Skeletal muscle satellite cell (primary cell): ENCODE results near the gene BTBD8. TPM values are rescaled to one million over a fixed set of nuclear protein-coding genes. Genes with fewer than 3 reads are reported as not detected.

Experiments
- H3K27me3 ChIP-seq: 2 replicates; pipeline ENCODE4 v1.7.0; 2013; ENCODE audit warnings: low read length; ENCODE audit not compliant: control insufficient read depth, insufficient read depth
- H3K36me3 ChIP-seq: 2 replicates; pipeline ENCODE4 v1.7.0; 2013; ENCODE audit warnings: mild to moderate bottlenecking, control low read depth, low read length; ENCODE audit not compliant: insufficient read depth
- H3K4me1 ChIP-seq: 2 replicates; pipeline ENCODE4 v1.7.0; 2013; ENCODE audit warnings: low read length; ENCODE audit not compliant: control insufficient read depth, insufficient read depth
- H3K4me2 ChIP-seq: 2 replicates; pipeline ENCODE4 v1.7.0; 2013; ENCODE audit warnings: mild to moderate bottlenecking, low read length
- H3K4me3 ChIP-seq: 2 replicates; pipeline ENCODE4 v1.7.0; 2013; ENCODE audit warnings: low read length
- H3K9ac ChIP-seq: 2 replicates; pipeline ENCODE4 v1.7.0; 2013; ENCODE audit warnings: mild to moderate bottlenecking, low read depth, low read length, moderate library complexity
- H3K9me3 ChIP-seq: replicated peaks from 2 replicates; pipeline ENCODE4 v1.7.0; 2013; ENCODE audit warnings: mild to moderate bottlenecking, control low read depth, low read length
- total RNA-seq: library from RNA; depleted of rRNA; stranded (reverse); fragments of >200 nt; gene quantifications from 2 replicates; pipeline ENCODE4 v1.2.3, GENCODE V29; 2012; rRNA removed

Gene BTBD8
- 2.0 and 3.3 TPM in 2 replicates for total RNA-seq

DNA sequence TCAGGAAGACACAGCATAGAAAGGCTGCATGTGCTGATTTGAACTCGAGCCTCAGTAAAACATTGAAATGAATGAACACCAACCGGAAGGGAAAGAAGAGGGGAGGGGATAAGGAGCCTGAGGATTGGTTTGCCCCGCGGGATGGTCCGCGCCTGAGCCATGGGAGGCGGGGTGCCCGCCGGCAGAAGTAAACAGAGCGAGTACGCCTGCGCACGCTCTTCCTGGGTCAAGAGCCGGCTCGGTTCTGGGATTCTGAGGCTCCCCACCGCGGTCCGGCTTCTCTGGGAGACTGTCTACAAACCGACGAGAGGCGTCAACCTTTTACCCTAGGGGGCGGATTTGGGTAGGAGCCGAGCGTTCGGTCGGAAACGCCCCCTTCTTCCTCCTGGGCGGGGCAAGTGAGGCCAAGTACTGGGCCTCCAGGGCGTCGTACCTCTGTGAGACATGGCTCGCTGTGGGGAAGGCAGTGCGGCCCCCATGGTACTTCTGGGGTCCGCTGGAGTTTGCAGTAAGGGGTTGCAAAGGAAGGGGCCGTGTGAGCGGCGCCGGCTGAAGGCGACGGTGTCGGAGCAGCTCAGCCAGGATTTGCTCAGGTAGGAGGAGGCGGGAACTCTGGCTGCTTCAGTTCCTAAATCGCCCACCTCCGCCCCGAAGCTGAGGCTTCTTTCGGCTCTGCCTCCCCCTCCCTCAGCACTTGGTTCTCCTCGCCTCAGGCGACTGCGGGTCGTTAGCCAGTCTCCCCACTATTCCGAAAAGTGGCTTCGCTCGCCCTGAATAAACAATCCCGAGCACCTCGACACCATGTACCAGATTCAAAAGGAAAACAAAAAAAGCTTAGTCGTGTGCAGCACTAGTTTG is at the start of gene BTBD8:
BTBD8 (plus strand) TSS at position 218 of the 858 bp plus-strand sequence; CDS start at position 445, 227 bp downstream.
- Histone ChIP-seq H3K9me3 (no peaks in the 10 kb centered on the region), H3K4me3 (peak within 1 kb of the TSS; percentile 87), H3K9ac (peak within 1 kb of the TSS; percentile 83)

DNA sequence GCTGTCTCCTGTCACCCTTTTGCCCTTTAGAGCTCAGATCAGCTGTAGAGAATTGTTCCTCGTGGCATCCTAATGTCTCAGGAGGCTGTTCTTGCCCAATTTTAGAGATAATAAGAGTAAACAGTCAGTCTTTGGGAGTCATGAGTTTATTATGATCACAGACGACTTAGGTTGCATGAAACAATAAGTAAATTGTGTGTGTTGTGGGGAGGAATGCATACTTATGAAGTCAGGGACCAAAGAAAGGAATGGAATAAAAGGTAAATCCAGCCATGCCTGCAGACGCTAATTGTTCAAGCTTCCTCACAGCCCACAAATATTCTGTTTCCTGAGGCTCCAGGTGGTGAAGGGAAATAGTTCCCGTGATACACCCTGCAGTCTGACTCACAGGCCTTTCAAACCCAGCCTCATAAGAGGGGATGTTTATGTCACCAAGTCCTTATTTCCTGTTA is 49.5 kb upstream of the BTBD8 start:
- H3K27me3 ChIP-seq = peaks cover 6% of the 10 kb centered on the region
- no peak overlapping the region for H3K9ac ChIP-seq
- H3K4me1 ChIP-seq = peaks cover 9% of the 10 kb centered on the region
- no peaks in the 10 kb centered on the region for H3K9me3 ChIP-seq
- H3K36me3 ChIP-seq = no peaks in the 10 kb centered on the region
- H3K4me2 ChIP-seq = peak overlapping the region; percentile 98
- peak overlapping the region; percentile 76 for H3K4me3 ChIP-seq

More for the DNA sequence above, at the start of gene BTBD8:
- H3K4me1 ChIP-seq = no peaks in the 10 kb centered on the region
- no peaks in the 10 kb centered on the region for H3K36me3 ChIP-seq
- H3K27me3 ChIP-seq = no peaks in the 10 kb centered on the region
- H3K4me2 ChIP-seq = peak within 1 kb of the TSS; percentile 89

DNA sequence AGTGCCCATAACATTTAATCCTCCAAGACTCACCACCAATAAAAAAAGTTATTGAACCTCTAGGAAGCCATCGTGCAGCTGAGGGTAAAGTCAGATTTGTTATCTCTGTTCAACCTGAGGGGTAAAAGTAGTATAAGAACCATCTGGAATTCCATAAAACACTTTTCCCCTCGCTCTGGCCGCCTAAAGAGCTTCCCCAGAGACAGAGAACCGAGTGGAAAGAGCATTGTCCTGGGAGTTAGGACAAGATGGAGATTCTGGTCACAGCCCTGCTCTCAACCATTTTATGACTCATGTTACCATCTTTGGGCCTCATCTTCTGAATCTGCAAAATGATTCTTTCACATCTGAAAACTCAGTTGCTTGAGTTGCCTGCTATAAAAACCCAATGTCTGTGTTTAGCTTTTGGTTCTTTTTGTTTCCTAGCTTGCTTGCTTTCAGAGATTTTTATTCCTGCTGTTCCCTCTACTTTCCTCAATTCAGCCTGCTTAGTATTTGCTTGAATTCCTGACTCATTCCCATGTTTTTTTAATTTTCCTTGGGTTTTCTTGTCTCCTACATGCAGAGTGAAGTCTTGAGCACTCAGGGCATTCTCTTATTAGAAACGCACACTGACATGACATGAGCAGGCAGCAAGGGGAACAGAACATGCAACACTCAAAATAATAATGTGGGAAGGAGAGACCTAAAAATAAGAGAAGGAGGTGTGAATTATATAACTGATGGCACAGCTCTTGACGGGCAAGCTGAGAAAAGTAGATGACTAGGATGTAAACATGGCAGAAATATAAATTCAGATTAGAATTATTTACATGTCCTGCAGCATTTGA is 48.6 kb upstream of the BTBD8 start:
- Histone ChIP-seq H3K9ac (no peak overlapping the region), H3K9me3 (no peaks in the 10 kb centered on the region), H3K4me3 (no peak overlapping the region), H3K4me1 (peaks cover 9% of the 10 kb centered on the region), H3K27me3 (peaks cover 6% of the 10 kb centered on the region), H3K36me3 (no peaks in the 10 kb centered on the region), H3K4me2 (no peak overlapping the region)

DNA sequence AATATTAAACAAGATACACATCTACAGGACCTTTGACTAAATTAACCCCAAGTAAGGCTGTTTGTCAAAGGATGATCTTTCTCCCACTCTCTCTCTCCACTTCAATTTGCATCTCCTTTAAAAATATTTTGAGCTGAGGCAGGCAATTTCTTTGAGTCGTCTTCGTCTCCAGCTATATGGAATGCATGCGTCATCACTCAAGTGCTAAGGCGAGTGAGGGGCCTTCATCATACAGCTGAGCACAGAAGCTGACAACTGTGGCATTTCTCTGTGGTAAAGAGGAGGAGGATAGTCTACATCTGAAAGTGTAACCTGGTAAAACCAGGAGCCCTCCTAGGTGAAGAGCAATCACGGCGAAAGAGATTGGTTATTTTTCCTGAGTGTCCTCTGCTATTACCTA is 42.7 kb upstream of the BTBD8 start:
- H3K9me3 ChIP-seq = no peaks in the 10 kb centered on the region
- no peak overlapping the region for H3K4me3 ChIP-seq
- no peak overlapping the region for H3K9ac ChIP-seq

GRCh38 chr1:92038695-92039346 is 41.3 kb upstream of the BTBD8 start:
- H3K4me3 ChIP-seq = no peak overlapping the region
- H3K9me3 ChIP-seq = no peaks in the 10 kb centered on the region
- no peaks in the 10 kb centered on the region for H3K36me3 ChIP-seq
- no peak overlapping the region for H3K4me2 ChIP-seq
- no peak overlapping the region for H3K9ac ChIP-seq
- H3K27me3 ChIP-seq = no peaks in the 10 kb centered on the region
- H3K4me1 ChIP-seq = no peaks in the 10 kb centered on the region

More for the DNA sequence above, 42.7 kb upstream of the BTBD8 start:
- Histone ChIP-seq H3K36me3 (no peaks in the 10 kb centered on the region), H3K4me1 (no peaks in the 10 kb centered on the region), H3K4me2 (no peak overlapping the region), H3K27me3 (no peaks in the 10 kb centered on the region)

DNA sequence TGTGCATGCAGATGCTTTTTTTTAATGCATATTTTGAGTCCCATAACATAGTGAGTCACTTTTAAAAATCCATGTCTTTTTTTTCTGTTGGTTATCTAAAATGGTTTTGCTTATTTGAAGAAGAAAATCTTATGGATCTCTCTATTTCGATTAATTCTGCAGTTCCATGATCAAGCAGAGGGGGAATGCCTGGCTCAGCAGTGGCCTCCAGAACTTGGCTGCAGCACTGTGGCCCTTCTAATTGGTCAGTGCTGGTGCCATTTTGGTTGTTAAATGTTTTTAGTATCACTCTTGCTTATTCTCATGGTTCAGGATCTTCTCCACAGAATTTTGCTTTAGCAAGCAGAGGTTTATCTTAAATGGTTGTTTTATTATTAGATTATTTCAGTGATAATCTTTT is 39.2 kb upstream of the BTBD8 start:
- H3K27me3 ChIP-seq = no peaks in the 10 kb centered on the region
- H3K4me2 ChIP-seq = no peak overlapping the region
- H3K9ac ChIP-seq = no peak overlapping the region
- H3K36me3 ChIP-seq = no peaks in the 10 kb centered on the region
- no peaks in the 10 kb centered on the region for H3K4me1 ChIP-seq
- H3K4me3 ChIP-seq = no peak overlapping the region
- H3K9me3 ChIP-seq = no peaks in the 10 kb centered on the region

DNA sequence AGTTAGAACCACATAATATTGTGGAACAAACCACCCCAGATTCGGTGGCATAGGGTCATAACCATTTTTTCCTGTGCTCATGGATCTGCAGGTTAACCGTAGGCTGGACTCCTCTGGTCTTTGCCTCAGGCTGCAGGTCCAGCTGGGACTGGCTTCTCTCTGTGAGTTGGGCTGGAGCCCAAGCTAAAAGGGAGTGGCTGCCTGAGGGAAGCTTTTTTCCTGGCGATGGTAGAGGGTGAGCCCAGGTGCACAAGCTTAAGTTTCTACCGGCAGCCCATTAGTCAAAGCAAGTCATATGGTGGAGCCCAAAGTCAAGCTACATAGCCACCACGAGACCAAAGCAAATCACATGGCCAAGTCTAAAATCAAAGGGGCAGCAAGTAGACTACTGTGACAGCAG is 36.5 kb upstream of the BTBD8 start:
- no peak overlapping the region for H3K4me3 ChIP-seq
- no peaks in the 10 kb centered on the region for H3K36me3 ChIP-seq
- H3K4me2 ChIP-seq = no peak overlapping the region

DNA sequence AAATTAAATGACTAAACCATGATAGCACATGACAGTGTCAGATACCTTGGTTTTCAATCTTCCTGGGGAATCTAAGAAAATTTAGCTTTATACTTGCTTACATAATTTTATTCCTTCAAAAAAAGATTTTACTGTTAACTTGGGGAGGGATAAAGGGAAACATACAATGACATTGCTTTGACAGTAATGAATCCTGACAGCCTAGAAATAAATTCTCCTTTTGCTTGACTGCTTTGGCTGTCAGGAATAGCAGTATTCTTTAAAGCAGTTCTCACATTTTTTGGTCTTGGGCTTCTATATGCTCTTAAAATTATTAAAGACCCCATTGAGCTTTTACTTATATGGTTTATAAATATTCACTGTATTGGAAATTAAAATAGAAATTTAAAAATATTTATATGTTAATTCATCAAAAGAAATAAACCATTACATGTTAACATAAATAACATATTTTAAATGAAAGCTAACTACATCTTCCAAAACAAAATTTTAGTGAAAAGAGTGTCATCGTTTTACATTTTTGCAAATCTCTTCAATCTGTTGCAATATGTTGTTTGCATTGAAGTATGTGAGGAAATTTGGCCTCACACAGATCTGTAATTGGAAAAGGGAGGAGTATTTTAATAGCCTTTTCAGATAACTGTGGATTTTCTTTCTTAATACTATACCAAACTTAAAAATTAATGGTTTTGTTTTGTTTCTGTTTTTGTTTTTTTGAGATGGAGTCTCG is 34.2 kb upstream of the BTBD8 start:
- no peaks in the 10 kb centered on the region for H3K27me3 ChIP-seq
- H3K9me3 ChIP-seq = no peaks in the 10 kb centered on the region
- no peak overlapping the region for H3K4me3 ChIP-seq
- no peaks in the 10 kb centered on the region for H3K4me1 ChIP-seq
- H3K4me2 ChIP-seq = no peak overlapping the region
- H3K36me3 ChIP-seq = no peaks in the 10 kb centered on the region
- H3K9ac ChIP-seq = no peak overlapping the region

More for the DNA sequence above, 36.5 kb upstream of the BTBD8 start:
- H3K27me3 ChIP-seq = no peaks in the 10 kb centered on the region
- H3K9me3 ChIP-seq = no peaks in the 10 kb centered on the region
- H3K4me1 ChIP-seq = no peaks in the 10 kb centered on the region
- no peak overlapping the region for H3K9ac ChIP-seq

GRCh38 chr1:92051948-92052347 is 28.2 kb upstream of the BTBD8 start:
- no peaks in the 10 kb centered on the region for H3K36me3 ChIP-seq
- no peaks in the 10 kb centered on the region for H3K4me1 ChIP-seq
- no peak overlapping the region for H3K9ac ChIP-seq
- H3K27me3 ChIP-seq = no peaks in the 10 kb centered on the region
- H3K4me3 ChIP-seq = no peak overlapping the region
- no peak overlapping the region for H3K4me2 ChIP-seq
- H3K9me3 ChIP-seq = no peaks in the 10 kb centered on the region

DNA sequence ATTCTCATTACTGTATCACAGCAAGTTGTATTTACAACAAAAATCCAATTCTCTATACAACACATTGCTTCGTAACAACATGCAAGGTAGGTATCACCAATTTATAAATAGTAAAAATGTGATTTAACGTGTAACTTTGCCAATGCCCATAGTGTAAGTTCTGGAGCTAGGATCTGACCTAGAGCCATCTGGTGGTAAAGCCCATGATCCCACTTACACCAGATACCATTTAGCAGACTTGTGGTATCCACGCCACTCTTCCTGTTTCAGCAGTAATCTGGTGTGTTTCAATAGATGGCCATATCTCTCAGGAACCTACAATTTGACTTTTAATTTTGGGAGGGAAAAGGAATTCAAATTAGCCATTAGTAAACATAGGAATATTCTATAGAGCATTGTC is 15.1 kb upstream of the BTBD8 start:
- Histone ChIP-seq H3K27me3 (no peaks in the 10 kb centered on the region), H3K9me3 (no peaks in the 10 kb centered on the region), H3K36me3 (no peaks in the 10 kb centered on the region), H3K4me1 (no peaks in the 10 kb centered on the region), H3K9ac (no peak overlapping the region), H3K4me3 (no peak overlapping the region), H3K4me2 (no peak overlapping the region)

DNA sequence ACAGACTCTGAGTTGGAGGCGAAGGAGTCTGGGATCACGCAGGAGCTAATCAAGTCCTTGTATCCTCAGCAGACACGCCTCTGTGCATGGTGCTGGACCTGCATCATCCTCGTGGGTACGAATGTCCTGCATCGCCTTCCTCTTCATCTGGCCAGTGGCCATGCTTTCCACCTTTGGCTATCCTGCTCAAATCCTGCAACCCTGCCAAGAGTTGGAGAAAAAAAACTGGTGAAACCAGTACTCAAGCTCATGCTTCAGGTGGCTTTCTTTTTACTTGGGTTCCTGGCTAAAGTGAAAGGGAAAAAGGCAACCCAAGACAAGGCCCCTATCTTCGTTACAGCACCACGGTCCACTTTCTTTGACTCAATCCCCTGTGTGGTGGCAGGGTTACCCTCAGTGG is 13.8 kb upstream of the BTBD8 start:
- no peak overlapping the region for H3K9ac ChIP-seq
- H3K4me2 ChIP-seq = no peak overlapping the region
- no peak overlapping the region for H3K4me3 ChIP-seq
- no peaks in the 10 kb centered on the region for H3K9me3 ChIP-seq
- H3K27me3 ChIP-seq = no peaks in the 10 kb centered on the region
- no peaks in the 10 kb centered on the region for H3K36me3 ChIP-seq
- no peaks in the 10 kb centered on the region for H3K4me1 ChIP-seq
